CD4-positive, alpha-beta T cell (primary cell): ENCODE measurements around the gene HOXB3. TPM values are rescaled to one million over a fixed set of nuclear protein-coding genes. Genes with fewer than 3 reads are reported as not detected.

ENCODE experiments used
- ATAC-seq: fragments of 200-7000 bp; cut with Tn5 transposase; one replicate; pipeline ENCODE4 v1.10.0; 2022; ENCODE audit warnings: mild to moderate bottlenecking; ENCODE audit not compliant: poor library complexity
- CTCF ChIA-PET: fragments of 350-600 bp; sonication (Branson Sonifier 250); formaldehyde crosslinking; loops from one replicate; lab custom pipeline; 2021; ENCODE audit warnings: antibody characterized with exemption, inconsistent platforms; lab: Charles Lee
- POLR2A ChIA-PET: fragments of 350-600 bp; sonication (Branson Sonifier 250); formaldehyde crosslinking; loops from one replicate; lab custom pipeline; 2021; ENCODE audit warnings: antibody characterized with exemption, inconsistent platforms; lab: Charles Lee
- DNase-seq, 14 experiments: peaks; one replicate each; pipeline ENCODE4 v3.0.0-alpha.2; 2013 to 2020; ENCODE audit warnings: mixed read lengths in 2 of 14
- H3K27ac ChIP-seq, 2 donors: one replicate each; pipeline versions ENCODE4 v1.5.1 to v1.7.0; 2013; ENCODE audit warnings: low read length in 2 of 2, low read depth in 1 of 2, mild to moderate bottlenecking in 1 of 2
- H3K27me3 ChIP-seq, 2 experiments: 1 replicate in 1 of 2; 2 replicates in 1 of 2; pipeline versions ENCODE4 v1.6.1 to v1.7.0; 2013; ENCODE audit warnings: low read length in 2 of 2, control low read depth in 1 of 2, mild to moderate bottlenecking in 1 of 2, moderate library complexity in 1 of 2; ENCODE audit not compliant: insufficient read depth in 2 of 2, control insufficient read depth in 1 of 2
- H3K36me3 ChIP-seq: one replicate; pipeline ENCODE4 v1.6.1; 2013; ENCODE audit warnings: low read length, control low read depth; ENCODE audit not compliant: insufficient read depth
- H3K4me1 ChIP-seq: one replicate; pipeline ENCODE4 v1.6.1; 2013; ENCODE audit warnings: low read length, control low read depth; ENCODE audit not compliant: insufficient read depth
- H3K4me3 ChIP-seq: one replicate; pipeline ENCODE4 v1.5.1; 2013; ENCODE audit warnings: mild to moderate bottlenecking, low read length, moderate library complexity
- H3K9me3 ChIP-seq, 2 experiments: 1 replicate in 1 of 2; 2 replicates in 1 of 2; pipeline versions ENCODE4 v1.6.1 to v1.7.0; 2013; ENCODE audit warnings: low read length in 2 of 2, mild to moderate bottlenecking in 2 of 2, control low read depth in 1 of 2, moderate library complexity in 1 of 2; ENCODE audit not compliant: control insufficient read depth in 1 of 2, insufficient read depth in 1 of 2
- H3K27ac Mint-ChIP-seq: one replicate; pipeline ENCODE4 v1.8.0; 2020; ENCODE audit warnings: mixed read lengths
- H3K27me3 Mint-ChIP-seq: one replicate; pipeline ENCODE4 v1.8.0; 2021; ENCODE audit warnings: mixed read lengths
- H3K36me3 Mint-ChIP-seq: one replicate; pipeline ENCODE4 v1.8.0; 2021; ENCODE audit warnings: low read depth, mixed read lengths
- H3K4me1 Mint-ChIP-seq: one replicate; pipeline ENCODE4 v1.8.0; 2021; ENCODE audit warnings: low read depth, mixed read lengths
- H3K4me3 Mint-ChIP-seq: one replicate; pipeline ENCODE4 v1.8.0; 2020; ENCODE audit warnings: mild to moderate bottlenecking, mixed read lengths
- H3K9me3 Mint-ChIP-seq: one replicate; pipeline ENCODE4 v1.8.0; 2020; ENCODE audit warnings: mixed read lengths
- intact Hi-C, 2 experiments: fragments of 100-400 bp; cut with DNase I in 1 of 2; cut with micrococcal nuclease in 1 of 2; formaldehyde crosslinking; loops; one replicate each; pipeline versions ENCODE4 v1.15.1 to v1.9.0; 2023 to 2025; cut with DNase I, micrococcal nuclease
- total RNA-seq, 174 experiments: library from RNA in 2 of 174; stranded (reverse) in 2 of 174; gene quantifications; one replicate each; pipeline ENCODE4 v1.2.3 and lab custom pipeline; 2021 to 2026
- TF ChIP-seq, protein P1 (sequence below): fragments of 200-600 bp; IDR thresholded peaks from one replicate; pipeline ENCODE4 v1.8.0; 2022; ENCODE audit warnings: antibody characterized with exemption, mild to moderate bottlenecking

HOXB3 gene
- total RNA-seq, 2 experiments from 2014 or later = 0.25 to 0.36 TPM

DNA sequence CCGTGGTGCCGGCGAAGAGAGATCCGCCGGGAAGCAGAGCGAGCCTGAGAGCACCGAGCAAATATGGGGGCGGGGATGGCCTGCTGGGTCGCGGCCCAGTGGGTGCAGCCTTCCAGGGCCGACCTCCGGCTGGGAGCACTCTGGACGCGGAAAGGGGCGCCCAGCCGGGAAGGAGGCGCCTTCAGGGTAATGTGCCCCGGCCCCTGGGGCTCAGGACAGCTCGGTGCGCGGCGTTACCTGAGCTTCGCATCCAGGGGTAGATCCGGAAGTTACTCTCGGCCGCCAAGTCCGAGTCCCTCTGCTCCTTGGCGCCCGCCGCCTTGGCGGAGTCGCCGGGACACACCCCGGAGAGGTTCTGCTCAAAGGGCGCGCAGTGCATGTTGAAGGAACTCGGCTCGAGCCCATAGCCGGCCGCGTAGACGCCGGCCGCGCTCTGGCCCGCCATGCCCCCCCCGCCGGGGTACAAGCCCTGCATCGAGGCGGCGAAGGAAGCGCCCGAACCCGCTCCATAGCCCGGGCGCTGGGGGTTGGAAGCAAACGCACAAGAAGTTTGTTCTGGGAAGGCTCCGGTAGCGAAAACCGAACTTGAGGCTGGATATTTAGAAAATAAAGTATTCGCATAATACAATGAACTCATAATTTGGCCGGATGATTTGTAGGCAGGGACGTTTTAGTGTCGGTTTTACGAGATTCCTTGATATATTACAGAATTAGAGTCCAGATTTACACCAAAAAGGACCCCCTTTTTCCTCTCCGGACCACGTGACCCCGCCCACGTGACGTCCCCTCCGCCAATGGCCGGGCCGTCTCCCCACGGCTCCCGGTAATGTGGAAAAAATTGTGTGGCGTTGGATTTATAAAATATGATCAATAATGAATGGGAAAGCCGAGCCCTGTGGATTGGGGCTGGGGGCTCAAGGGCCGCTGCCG is 20.5 kb upstream of the HOXB3 start, which contains the start of gene HOXB7:
Gene HOXB7 (minus strand): TSS at position 736 of the 930 bp plus-strand sequence. CDS start 99 bp downstream, at position 637.
- Mint-ChIP-seq H3K9me3 (no peaks in the 10 kb centered on the region), H3K27me3 (peaks cover 89% of the 10 kb centered on the region), H3K4me3 (peak within 1 kb of the TSS; percentile 89), H3K36me3 (no peaks in the 10 kb centered on the region), H3K4me1 (peaks cover 51% of the 10 kb centered on the region), H3K27ac (no peak within 1 kb of the TSS)
- TF ChIP-seq, protein P1, sequence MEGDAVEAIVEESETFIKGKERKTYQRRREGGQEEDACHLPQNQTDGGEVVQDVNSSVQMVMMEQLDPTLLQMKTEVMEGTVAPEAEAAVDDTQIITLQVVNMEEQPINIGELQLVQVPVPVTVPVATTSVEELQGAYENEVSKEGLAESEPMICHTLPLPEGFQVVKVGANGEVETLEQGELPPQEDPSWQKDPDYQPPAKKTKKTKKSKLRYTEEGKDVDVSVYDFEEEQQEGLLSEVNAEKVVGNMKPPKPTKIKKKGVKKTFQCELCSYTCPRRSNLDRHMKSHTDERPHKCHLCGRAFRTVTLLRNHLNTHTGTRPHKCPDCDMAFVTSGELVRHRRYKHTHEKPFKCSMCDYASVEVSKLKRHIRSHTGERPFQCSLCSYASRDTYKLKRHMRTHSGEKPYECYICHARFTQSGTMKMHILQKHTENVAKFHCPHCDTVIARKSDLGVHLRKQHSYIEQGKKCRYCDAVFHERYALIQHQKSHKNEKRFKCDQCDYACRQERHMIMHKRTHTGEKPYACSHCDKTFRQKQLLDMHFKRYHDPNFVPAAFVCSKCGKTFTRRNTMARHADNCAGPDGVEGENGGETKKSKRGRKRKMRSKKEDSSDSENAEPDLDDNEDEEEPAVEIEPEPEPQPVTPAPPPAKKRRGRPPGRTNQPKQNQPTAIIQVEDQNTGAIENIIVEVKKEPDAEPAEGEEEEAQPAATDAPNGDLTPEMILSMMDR = no peak
- no peak within 1 kb of the TSS for H3K27ac ChIP-seq
- peak within 1 kb of the TSS; percentile 71 for H3K4me3 ChIP-seq
- CTCF ChIA-PET = interaction anchor here (0.7 to 4.1 kb wide), 2 partner anchors 8 to 135 kb away, joined by 3 to 20 read pairs; no protein-coding TSS in a partner anchor
- peaks cover 0 to 14% of the 10 kb centered on the region in 2 experiments for H3K9me3 ChIP-seq
- POLR2A ChIA-PET = interaction anchor here (0.6 to 1.5 kb wide), 3 partner anchors 8 to 24 kb away, joined by 3 to 9 read pairs (median 5); partner anchors contain the start of gene HOXB5
- H3K27me3 ChIP-seq = peaks cover 75 to 80% of the 10 kb centered on the region in 2 experiments
- no peaks in the 10 kb centered on the region for H3K36me3 ChIP-seq
- peak; percentile 18 for ATAC-seq
- DNase-seq = peak in 7 of 14 experiments; percentile 36 to 70 (median 60)
- intact Hi-C loops = loop anchor here in 1 of 2 experiments (5.0 to 10.0 kb wide), 2 partner anchors 273 to 766 kb away; partner anchors contain the start of gene SCRN2
- H3K4me1 ChIP-seq = peaks cover 57% of the 10 kb centered on the region

DNA sequence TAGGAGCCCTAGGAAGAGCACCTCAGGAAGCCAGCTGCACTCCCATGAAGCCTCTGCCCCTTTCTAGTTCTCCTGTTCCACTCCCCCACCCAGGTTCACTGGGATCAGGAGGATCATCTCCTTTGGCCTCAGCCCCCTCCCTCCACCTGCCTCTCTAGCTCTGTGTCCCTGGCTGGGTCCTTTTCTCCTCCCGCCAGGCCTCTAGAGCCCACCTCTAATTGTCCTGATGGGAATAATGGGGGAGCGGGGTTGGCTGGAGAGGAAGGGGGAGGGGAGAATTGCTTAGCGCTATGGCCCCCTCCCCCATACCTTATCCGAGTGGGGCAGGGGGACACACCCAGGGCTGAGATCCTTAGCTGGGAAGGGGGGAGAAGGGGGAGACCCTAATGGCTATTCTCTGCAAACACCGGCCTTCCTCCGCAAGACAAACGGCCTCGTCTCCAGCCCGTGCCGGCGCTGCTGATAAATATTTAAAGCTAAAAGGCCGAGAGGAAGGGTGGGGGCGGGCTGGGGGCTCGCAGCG is 19.8 kb upstream of the HOXB3 start:
- no peak overlapping the region for H3K27ac ChIP-seq
- Mint-ChIP-seq H3K36me3 (no peaks in the 10 kb centered on the region), H3K9me3 (no peaks in the 10 kb centered on the region), H3K4me3 (peak overlapping the region; percentile 89), H3K27ac (no peak overlapping the region), H3K4me1 (peaks cover 48% of the 10 kb centered on the region), H3K27me3 (peaks cover 89% of the 10 kb centered on the region)
- intact Hi-C loops = loop anchor here in 1 of 2 experiments (5.0 to 10.0 kb wide), 2 partner anchors 273 to 765 kb away; partner anchors contain the start of gene SCRN2
- peak overlapping the region; percentile 71 for H3K4me3 ChIP-seq
- no peak for ATAC-seq
- peaks cover 0 to 14% of the 10 kb centered on the region in 2 experiments for H3K9me3 ChIP-seq
- peaks cover 75 to 80% of the 10 kb centered on the region in 2 experiments for H3K27me3 ChIP-seq
- TF ChIP-seq, protein P1 = no peak
- CTCF ChIA-PET = interaction anchor here (0.7 to 4.1 kb wide), 3 partner anchors 9 to 136 kb away, joined by 3 to 20 read pairs (median 3); no protein-coding TSS in a partner anchor
- POLR2A ChIA-PET = interaction anchor here (0.6 to 1.5 kb wide), 4 partner anchors 9 to 23 kb away, joined by 3 to 9 read pairs (median 4); partner anchors contain the start of gene HOXB5
- no peak for DNase-seq
- H3K4me1 ChIP-seq = peaks cover 51% of the 10 kb centered on the region
- H3K36me3 ChIP-seq = no peaks in the 10 kb centered on the region

DNA sequence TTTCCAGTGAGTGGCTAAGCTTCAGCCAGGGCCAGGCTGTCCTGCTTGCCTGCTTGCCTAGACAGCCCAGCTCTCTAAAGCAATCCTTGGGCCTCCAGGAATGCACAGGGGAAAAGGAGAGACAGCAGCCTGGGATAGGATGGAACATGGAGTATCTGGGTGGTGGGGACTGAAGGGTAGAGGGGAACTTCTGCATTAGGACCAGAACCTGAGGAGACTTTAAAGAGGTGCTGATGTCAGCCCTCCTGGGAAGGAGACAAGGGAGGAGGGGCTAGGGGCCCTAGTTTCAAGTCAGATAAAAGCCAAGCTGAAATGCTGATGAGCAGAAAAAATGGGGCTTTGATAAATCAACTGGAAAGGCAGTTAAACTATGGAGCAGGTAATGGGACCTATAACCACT is 19.0 kb upstream of the HOXB3 start:
- Histone ChIP-seq H3K4me1 (peaks cover 48% of the 10 kb centered on the region), H3K27me3 (peaks cover 76 to 80% of the 10 kb centered on the region in 2 experiments), H3K27ac (no peak overlapping the region), H3K9me3 (peaks cover 0 to 11% of the 10 kb centered on the region in 2 experiments), H3K4me3 (no peak overlapping the region), H3K36me3 (no peaks in the 10 kb centered on the region)
- Mint-ChIP-seq H3K36me3 (no peaks in the 10 kb centered on the region), H3K27me3 (peaks cover 89% of the 10 kb centered on the region), H3K27ac (no peak overlapping the region), H3K4me3 (peak overlapping the region; percentile 70), H3K4me1 (peaks cover 45% of the 10 kb centered on the region), H3K9me3 (no peaks in the 10 kb centered on the region)
- ATAC-seq (no peak), DNase-seq (no peak)
- ChIA-PET POLR2A (interaction anchor here (1.1 to 1.5 kb wide), 2 partner anchors 8 to 9 kb away, joined by 3 to 9 read pairs; no protein-coding TSS in a partner anchor), CTCF (interaction anchor here (0.6 to 4.1 kb wide), 3 partner anchors 10 to 57 kb away, joined by 3 to 20 read pairs (median 3); no protein-coding TSS in a partner anchor)
- TF ChIP-seq, protein P1 = no peak
- intact Hi-C loops = no loop called here
